ENCODE data around the gene KDM4C. TPM values are rescaled to one million over a fixed set of nuclear protein-coding genes. Genes with fewer than 3 reads are reported as not detected.

KDM4C gene
- total and polyA plus RNA-seq, 2 of the 13 experiments (the other 11 are each of a cell fraction or from before 2014, with no cell fraction given) = 19.4 to 23.6 TPM

DNA sequence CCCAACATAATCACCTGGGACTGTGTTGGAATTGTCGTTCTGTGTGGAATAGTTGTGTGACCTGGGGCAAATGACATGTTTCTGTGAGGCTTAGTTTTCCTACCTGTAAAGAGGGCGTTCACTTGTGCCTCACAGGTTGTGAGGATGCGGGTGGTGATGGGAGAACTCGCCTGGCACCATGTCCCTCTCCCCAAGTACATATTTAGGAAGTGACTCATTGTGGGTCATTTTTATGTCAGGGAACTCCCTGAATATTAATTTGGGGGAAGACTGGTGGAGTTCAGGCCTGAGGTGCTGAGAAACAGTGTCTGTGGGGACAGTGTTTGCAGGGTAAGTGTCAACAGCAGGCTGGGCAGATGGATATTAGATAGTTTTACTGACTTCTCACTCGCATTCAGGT is 144.7 kb downstream of the KDM4C start:
- H3K9me3 ChIP-seq (ENCODE audit: low read length) = no peaks in the 10 kb centered on the region
- no TSS peak for BruUV-seq (replicated peaks)
- H3K79me2 ChIP-seq (ENCODE audit: insufficient read depth, low read length) = peaks cover 26% of the 10 kb centered on the region
- FAIRE-seq (no peak), ATAC-seq (no peak), DNase-seq (ENCODE audit: low spot score) (no peak)
- no peak overlapping the region for H3K4me2 ChIP-seq (ENCODE audit: low read depth, low read length)
- 88% methylated on average over 5 of the region's 5 CpGs for WGBS (ENCODE audit: low lambda C conversion rate)
- no peak for TF ChIP-seq TMF1 (CRISPR knock-in tag; IDR thresholded peaks at IDR 0.05; ENCODE audit: low read depth)
- TF ChIP-seq FOSL2 (CRISPR knock-in tag; IDR thresholded peaks at IDR 0.05) = 0 out of 2 replicates have a peak, but pooled peaks have one; percentile 29
- 0 out of 2 replicates have a peak, but pooled peaks have one; percentile 12 for TF ChIP-seq ZMYM3 (CRISPR knock-in tag; IDR thresholded peaks at IDR 0.05)
- peak; percentile 73 for TF ChIP-seq ZNF629 (CRISPR knock-in tag; conservative IDR thresholded peaks at IDR 0.05)
- 0 out of 2 replicates have a peak overlapping the region, but pooled peaks have one; percentile 2 for H3K9ac ChIP-seq (ENCODE audit: insufficient read depth, low read depth, low read length)
- H3K36me3 ChIP-seq (replicated peaks in 1 of 2; ENCODE audit: control insufficient read depth in 1 of 2, insufficient read depth in 2 of 2, low read length in 2 of 2) = no peaks in the 10 kb centered on the region; a peak in 1 of 5 replicates
- H3K4me1 ChIP-seq (ENCODE audit: insufficient read depth, low read length) = peaks cover 95% of the 10 kb centered on the region
- POLR2A ChIA-PET = no interaction called here
- intact Hi-C loops (cut with micrococcal nuclease; ENCODE audit: unreplicated experiment) = no loop called here
- in situ Hi-C loops (cut with HindIII; ENCODE audit: extremely low pct_ligation_motif_present, low pct_unique_long_range_greater_than_20kb) = loop anchor here (25.0 kb wide), 2 partner anchors 285 to 635 kb away; no protein-coding TSS in a partner anchor
- H4K20me1 ChIP-seq (ENCODE audit: insufficient read depth, low read length) = no peaks in the 10 kb centered on the region
- no peaks in the 10 kb centered on the region for H3K27me3 ChIP-seq (ENCODE audit: control insufficient read depth in 1 of 2, insufficient read depth in 2 of 2, low read length in 2 of 2)
- CTCF ChIA-PET (ENCODE audit: low intra/inter-chr PET ratio, low total read pairs) = no interaction called here
- H3K27ac ChIP-seq (ENCODE audit: extremely low read length, insufficient read depth, low read length) = peak overlapping the region; percentile 99
- no peak overlapping the region for H2AFZ ChIP-seq (ENCODE audit: low read length)
- H3K4me3 ChIP-seq (replicated peaks in 1 of 3; ENCODE audit: insufficient read depth in 1 of 3, low read depth in 2 of 3, low read length in 3 of 3) = no peak overlapping the region

- POLR2A ChIA-PET = no interaction called here
- Histone ChIP-seq H3K9me3 (ENCODE audit: low read length) (no peaks in the 10 kb centered on the region), H3K36me3 (replicated peaks in 1 of 2; ENCODE audit: control insufficient read depth in 1 of 2, insufficient read depth in 2 of 2, low read length in 2 of 2) (no peaks in the 10 kb centered on the region; a peak in 1 of 5 replicates), H4K20me1 (ENCODE audit: insufficient read depth, low read length) (no peaks in the 10 kb centered on the region), H3K4me3 (replicated peaks in 1 of 3; ENCODE audit: insufficient read depth in 1 of 3, low read depth in 2 of 3, low read length in 3 of 3) (no peak overlapping the region), H2AFZ (ENCODE audit: low read length) (no peak overlapping the region), H3K27ac (ENCODE audit: extremely low read length, insufficient read depth, low read length) (no peak overlapping the region), H3K79me2 (ENCODE audit: insufficient read depth, low read length) (peaks cover 32% of the 10 kb centered on the region), H3K27me3 (ENCODE audit: control insufficient read depth in 1 of 2, insufficient read depth in 2 of 2, low read length in 2 of 2) (no peaks in the 10 kb centered on the region), H3K4me1 (ENCODE audit: insufficient read depth, low read length) (peaks cover 90% of the 10 kb centered on the region), H3K9ac (ENCODE audit: insufficient read depth, low read depth, low read length) (no peak overlapping the region), H3K4me2 (ENCODE audit: low read depth, low read length) (no peak overlapping the region)
- no peak for ATAC-seq
- WGBS (ENCODE audit: low lambda C conversion rate) = 91% methylated on average over 2 of the region's 2 CpGs
- CTCF ChIA-PET (ENCODE audit: low intra/inter-chr PET ratio, low total read pairs) = no interaction called here
- no peak for DNase-seq (ENCODE audit: low spot score)
- in situ Hi-C loops (cut with HindIII; ENCODE audit: extremely low pct_ligation_motif_present, low pct_unique_long_range_greater_than_20kb) (loop anchor here (25.0 kb wide), 2 partner anchors 283 to 633 kb away; no protein-coding TSS in a partner anchor), intact Hi-C loops (cut with micrococcal nuclease; ENCODE audit: unreplicated experiment) (no loop called here)
- BruUV-seq (replicated peaks) = no TSS peak
- FAIRE-seq = no peak
- TF ChIP-seq NR2F6 (IDR thresholded peaks at IDR 0.05) (no peak), NR2F6 (CRISPR knock-in tag; IDR thresholded peaks at IDR 0.05) (no peak), ATF1 (CRISPR knock-in tag; IDR thresholded peaks at IDR 0.05) (no peak), ZUFSP (CRISPR knock-in tag; IDR thresholded peaks at IDR 0.05; ENCODE audit: borderline replicate concordance) (no peak), ZNF143 (CRISPR knock-in tag; IDR thresholded peaks at IDR 0.05) (no peak), ZNF713 (CRISPR knock-in tag; IDR thresholded peaks at IDR 0.05) (no peak), ZGPAT (CRISPR knock-in tag; IDR thresholded peaks at IDR 0.05) (no peak), ARNT2 (CRISPR knock-in tag; IDR thresholded peaks at IDR 0.05; ENCODE audit: low read depth) (no peak), ZNF710 (CRISPR knock-in tag; IDR thresholded peaks at IDR 0.05; ENCODE audit: borderline replicate concordance) (no peak), POLR2A (IDR thresholded peaks at IDR 0.05; ENCODE audit: insufficient read depth in 1 of 2, low read depth in 2 of 2, low read length in 2 of 2) (no peak)
- TF ChIP-seq, protein P1, sequence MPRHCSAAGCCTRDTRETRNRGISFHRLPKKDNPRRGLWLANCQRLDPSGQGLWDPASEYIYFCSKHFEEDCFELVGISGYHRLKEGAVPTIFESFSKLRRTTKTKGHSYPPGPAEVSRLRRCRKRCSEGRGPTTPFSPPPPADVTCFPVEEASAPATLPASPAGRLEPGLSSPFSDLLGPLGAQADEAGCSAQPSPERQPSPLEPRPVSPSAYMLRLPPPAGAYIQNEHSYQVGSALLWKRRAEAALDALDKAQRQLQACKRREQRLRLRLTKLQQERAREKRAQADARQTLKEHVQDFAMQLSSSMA (CRISPR knock-in tag; IDR thresholded peaks at IDR 0.05) = no peak
Observed at GRCh38 chr9:6904371-6904770, 146.6 kb downstream of the KDM4C start.
